GM10266 (cell line): ENCODE results near the gene HLF.

Experiments
- DNase-seq: peaks from one replicate; pipeline ENCODE4 v3.0.0; 2012; ENCODE audit errors: extremely low spot score
- CTCF ChIP-seq: IDR thresholded peaks from 2 replicates; pipeline ENCODE4 v1.5.1; 2012; ENCODE audit warnings: mild to moderate bottlenecking, low read depth; ENCODE audit not compliant: control insufficient read depth, insufficient read depth; ENCODE audit errors: missing control alignments

HLF gene

GRCh38 chr17:55334881-55335540, 70.3 kb downstream of the HLF start:
- TF ChIP-seq CTCF = no peak
- no peak for DNase-seq

DNA sequence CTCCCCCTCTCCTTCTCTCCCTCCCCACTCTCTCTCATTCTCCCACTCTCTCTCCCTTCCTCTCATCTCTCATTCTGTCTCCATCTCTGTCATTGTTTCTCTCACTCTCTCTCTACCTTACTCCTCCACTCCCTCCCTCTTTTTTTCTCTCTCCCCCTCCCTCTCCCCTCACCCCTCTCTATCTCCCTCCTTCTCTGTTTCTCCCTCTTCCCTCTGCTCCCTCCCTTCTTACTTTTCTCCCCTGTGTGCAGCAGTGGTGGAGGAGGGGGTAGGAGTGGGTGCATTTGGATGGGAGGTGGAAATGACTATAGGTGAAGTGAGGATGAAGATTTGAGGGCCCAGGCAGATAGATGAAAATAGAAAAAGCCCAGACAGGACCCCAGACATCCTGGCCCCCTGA, 70.9 kb downstream of the HLF start:
- DNase-seq = no peak
- TF ChIP-seq CTCF = no peak

DNA sequence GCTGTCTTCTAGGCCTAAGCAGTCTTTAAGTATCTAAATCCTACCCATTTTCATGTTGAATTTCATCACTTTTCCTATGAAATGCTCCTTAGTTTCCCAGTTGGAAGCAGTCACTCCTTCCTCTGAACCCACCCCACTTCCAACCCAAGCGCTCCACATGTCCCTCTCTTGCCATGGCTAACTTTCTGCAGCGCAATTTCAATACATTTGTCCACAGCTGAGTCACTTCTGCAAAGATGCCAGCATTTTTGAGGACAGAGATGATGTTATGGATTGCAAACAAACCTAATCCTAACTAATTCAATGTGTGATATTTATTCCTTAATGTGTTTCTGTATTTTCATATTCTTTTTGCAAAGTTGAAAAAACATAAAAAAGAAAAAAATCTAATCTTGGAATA, 71.7 kb downstream of the HLF start:
- TF ChIP-seq CTCF = no peak
- no peak for DNase-seq

- DNase-seq = no peak
- TF ChIP-seq CTCF = no peak
Measured at GRCh38 chr17:55340176-55340575, 75.4 kb downstream of the HLF start.

DNA sequence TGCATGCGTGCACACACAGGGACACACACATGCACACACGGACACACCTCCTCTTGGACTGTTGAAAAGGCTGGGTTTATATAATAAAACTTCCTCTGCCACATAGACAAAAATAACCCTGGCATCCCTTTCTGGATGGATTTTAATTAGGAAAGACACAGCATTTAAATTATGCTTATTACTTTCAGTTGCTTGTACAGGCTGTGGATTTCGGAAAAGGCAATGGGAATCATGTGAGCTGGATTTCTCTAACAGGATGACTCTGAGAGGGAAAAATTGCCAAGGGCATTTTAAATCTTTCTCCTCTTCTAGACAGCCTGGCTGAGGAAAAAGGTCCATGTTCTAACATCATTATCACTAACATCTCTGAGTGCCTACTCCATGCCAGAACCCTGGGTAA, 75.9 kb downstream of the HLF start:
- no peak for TF ChIP-seq CTCF
- DNase-seq = no peak

DNA sequence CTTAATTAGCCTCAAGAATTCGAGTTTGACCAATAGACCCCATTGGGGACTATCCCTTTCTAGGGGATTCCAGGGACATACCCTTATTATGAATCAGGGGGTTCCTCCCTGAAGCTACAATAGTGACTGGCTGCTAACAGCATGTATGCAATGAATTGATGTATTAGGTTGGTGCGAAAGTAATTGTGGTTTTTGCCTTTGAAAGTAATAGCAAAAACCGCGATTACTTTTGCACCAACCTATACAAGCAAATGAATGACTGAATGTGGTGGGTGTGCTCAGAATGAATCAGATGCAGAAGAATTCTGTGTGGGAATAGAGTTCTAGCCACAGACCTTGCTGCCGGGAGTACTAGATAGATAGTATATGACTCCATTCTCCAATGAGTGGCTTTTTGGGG, 76.7 kb downstream of the HLF start:
- DNase-seq = no peak
- no peak for TF ChIP-seq CTCF

GRCh38 chr17:55342800-55343585, 78.2 kb downstream of the HLF start:
- TF ChIP-seq CTCF = no peak
- DNase-seq = no peak
